HG02884 (cell line): Measurements from ENCODE around the gene TMEM19.
A peak's percentile ranks its signal among the peaks of the same experiment; 100 is the strongest.
"Not testable (repeated sequence)": the region's sequence is repeated elsewhere in the genome, so short reads cannot be mapped to it uniquely, and the experiment has no call there.

Experiments used
- ATAC-seq: cut with Tn5 transposase; IDR thresholded peaks from one replicate; pipeline ENCODE4 v1.9.1; 2021; ENCODE audit warnings: mild to moderate bottlenecking, moderate library complexity; ENCODE audit not compliant: unreplicated experiment

The TMEM19 gene

GRCh38 chr12:71664411-71665089 is 21.3 kb upstream of the TMEM19 start:
- ATAC-seq, result peak; percentile 17

GRCh38 chr12:71665090-71665463 is 20.8 kb upstream of the TMEM19 start:
- no peak for ATAC-seq

GRCh38 chr12:71666259-71666658 is 19.6 kb upstream of the TMEM19 start:
- ATAC-seq, result no peak

GRCh38 chr12:71671311-71671710 is 14.6 kb upstream of the TMEM19 start:
- no peak for ATAC-seq

GRCh38 chr12:71671816-71672215 is 14.1 kb upstream of the TMEM19 start:
- ATAC-seq, result no peak

- no peak for ATAC-seq
Measured at GRCh38 chr12:71682466-71682865, 3.4 kb upstream of the TMEM19 start.

- no peak for ATAC-seq
Measured at GRCh38 chr12:71683633-71684032, 2.2 kb upstream of the TMEM19 start.

- ATAC-seq, result no peak
Measured at GRCh38 chr12:71684081-71684480, 1.8 kb upstream of the TMEM19 start.

- ATAC-seq, result no peak
Measured at GRCh38 chr12:71685312-71685906, 473 bp upstream of the TMEM19 start.

- ATAC-seq, result no peak
Measured at GRCh38 chr12:71686658-71687025, 760 bp downstream of the TMEM19 start.

- ATAC-seq, result not testable (repeated sequence)
Measured at GRCh38 chr12:71687172-71687571, 1.3 kb downstream of the TMEM19 start.

- no peak for ATAC-seq
Measured at GRCh38 chr12:71688961-71689570, 3.2 kb downstream of the TMEM19 start.

GRCh38 chr12:71691504-71692129 is 5.7 kb downstream of the TMEM19 start:
- ATAC-seq, result no peak

- ATAC-seq, result no peak
Measured at GRCh38 chr12:71693126-71693525, 7.2 kb downstream of the TMEM19 start.

- peak; percentile 15 for ATAC-seq
Measured at GRCh38 chr12:71693651-71694050, 7.8 kb downstream of the TMEM19 start.

GRCh38 chr12:71694099-71694820 is 8.4 kb downstream of the TMEM19 start:
- ATAC-seq, result peak; percentile 72

- ATAC-seq, result no peak
Measured at GRCh38 chr12:71695782-71696181, 9.9 kb downstream of the TMEM19 start.

- ATAC-seq, result not testable (repeated sequence)
Measured at GRCh38 chr12:71702181-71702580, 16.3 kb downstream of the TMEM19 start.

GRCh38 chr12:71702590-71702989 is 16.7 kb downstream of the TMEM19 start:
- ATAC-seq, result no peak

- no peak for ATAC-seq
Measured at GRCh38 chr12:71703206-71703605, 17.3 kb downstream of the TMEM19 start.

GRCh38 chr12:71704920-71705319 is 19.0 kb downstream of the TMEM19 start:
- ATAC-seq, result no peak
